Panc1 (cell line): ENCODE data around the gene CTDSP2. TPM values are rescaled to one million over a fixed set of nuclear protein-coding genes. Genes with fewer than 3 reads are reported as not detected.

ENCODE experiments used
- ATAC-seq: fragments of 200-7000 bp; cut with Tn5 transposase; 2 replicates; pipeline ENCODE4 v1.9.1; 2020; ENCODE audit warnings: mild to moderate bottlenecking, moderate library complexity
- BruUV-seq: library from RNA; stranded (reverse); fragments of 400-500 nt; replicated peaks from 2 replicates; lab custom pipeline; 2021; lab: Mats Ljungman, UMichigan
- CTCF ChIA-PET: fragments of 300-600 bp; sonication (Branson Sonifier 250); formaldehyde crosslinking; loops from one replicate; lab custom pipeline; 2022; ENCODE audit warnings: antibody characterized with exemption; lab: Charles Lee
- POLR2A ChIA-PET: fragments of 300-600 bp; sonication (Branson Sonifier 250); formaldehyde crosslinking; loops from one replicate; lab custom pipeline; 2022; ENCODE audit warnings: antibody characterized with exemption; lab: Charles Lee
- DNase-seq: peaks from one replicate; pipeline ENCODE4 v3.0.0-alpha.2; 2010; ENCODE audit warnings: low read depth, low spot score
- H3K27ac ChIP-seq: 2 replicates; pipeline ENCODE4 v1.5.1; 2011; ENCODE audit warnings: mild to moderate bottlenecking, low read length, inconsistent platforms
- H3K27me3 ChIP-seq: fragments of 200-500 bp; sonication (Bioruptor generic); 2 replicates; pipeline ENCODE4 v1.6.0; 2014; ENCODE audit warnings: low read length, inconsistent platforms; ENCODE audit not compliant: control insufficient read depth, insufficient read depth
- H3K36me3 ChIP-seq: fragments of 200-500 bp; sonication (Bioruptor generic); 2 replicates; pipeline ENCODE4 v1.5.1; 2014; ENCODE audit warnings: inconsistent platforms, mild to moderate bottlenecking, low read length, moderate library complexity; ENCODE audit not compliant: control insufficient read depth, insufficient read depth
- H3K4me1 ChIP-seq: 2 replicates; pipeline ENCODE4 v1.5.1; 2011; ENCODE audit warnings: inconsistent platforms, mild to moderate bottlenecking, low read length, moderate library complexity; ENCODE audit not compliant: control insufficient read depth, insufficient read depth
- H3K4me3 ChIP-seq, 2 experiments: 2 replicates each; pipeline ENCODE4 v1.5.1; 2011 to 2012; ENCODE audit warnings: low read depth in 2 of 2, low read length in 2 of 2, mild to moderate bottlenecking in 2 of 2, inconsistent platforms in 1 of 2, moderate library complexity in 1 of 2
- H3K9me3 ChIP-seq: fragments of 200-500 bp; sonication (Bioruptor generic); 2 replicates; pipeline ENCODE4 v1.5.1; 2014; ENCODE audit warnings: low read depth, mild to moderate bottlenecking, inconsistent platforms, low read length, moderate library complexity; ENCODE audit not compliant: control insufficient read depth, insufficient read depth
- CTCF ChIP-seq: fragments of 450-650 bp; IDR thresholded peaks from 2 replicates; pipeline ENCODE4 v1.5.1; 2017; ENCODE audit warnings: mild to moderate bottlenecking
- POLR2AphosphoS5 ChIP-seq: IDR thresholded peaks from 2 replicates; pipeline ENCODE4 v1.6.1; 2012; ENCODE audit warnings: mild to moderate bottlenecking, low read depth, low read length, moderate library complexity
- SIN3A ChIP-seq: IDR thresholded peaks from 2 replicates; pipeline ENCODE4 v1.6.1; 2012; ENCODE audit warnings: low read depth, mild to moderate bottlenecking, low read length, moderate library complexity, borderline replicate concordance; ENCODE audit not compliant: insufficient read depth
- TCF7L2 ChIP-seq: IDR thresholded peaks from 2 replicates; pipeline ENCODE4 v1.6.1; 2011; ENCODE audit warnings: mild to moderate bottlenecking, low read depth, low read length, inconsistent platforms
- in situ Hi-C: cut with HindIII; loops from 2 replicates; pipeline ENCODE4 v1.10.0; 2016; ENCODE audit warnings: low sequenced_read_pairs, low pct_unique_long_range_greater_than_20kb
- intact Hi-C: fragments of 100-400 bp; cut with micrococcal nuclease; formaldehyde crosslinking; loops from one replicate; pipeline ENCODE4 v1.10.0; 2022; ENCODE audit not compliant: unreplicated experiment
- total RNA-seq: library from RNA; stranded (reverse); gene quantifications from one replicate; pipeline ENCODE4 v1.2.1, GENCODE V29; 2021; ENCODE audit not compliant: unreplicated experiment
- TF ChIP-seq, protein P1 (sequence below), 2 experiments: IDR thresholded peaks; 2 replicates each; pipeline ENCODE4 v1.6.1; 2011 to 2012; ENCODE audit warnings: low read depth in 2 of 2, control low read depth in 1 of 2, low read length in 1 of 2, mild to moderate bottlenecking in 1 of 2, moderate library complexity in 1 of 2; ENCODE audit not compliant: insufficient read depth in 1 of 2

Gene CTDSP2
- total RNA-seq, 1 experiment from 2014 or later = 120 TPM

- TF ChIP-seq CTCF = no peak
- no peak for TF ChIP-seq TCF7L2
- TF ChIP-seq SIN3A = no peak
- TF ChIP-seq POLR2AphosphoS5 = no peak
- TF ChIP-seq, protein P1, sequence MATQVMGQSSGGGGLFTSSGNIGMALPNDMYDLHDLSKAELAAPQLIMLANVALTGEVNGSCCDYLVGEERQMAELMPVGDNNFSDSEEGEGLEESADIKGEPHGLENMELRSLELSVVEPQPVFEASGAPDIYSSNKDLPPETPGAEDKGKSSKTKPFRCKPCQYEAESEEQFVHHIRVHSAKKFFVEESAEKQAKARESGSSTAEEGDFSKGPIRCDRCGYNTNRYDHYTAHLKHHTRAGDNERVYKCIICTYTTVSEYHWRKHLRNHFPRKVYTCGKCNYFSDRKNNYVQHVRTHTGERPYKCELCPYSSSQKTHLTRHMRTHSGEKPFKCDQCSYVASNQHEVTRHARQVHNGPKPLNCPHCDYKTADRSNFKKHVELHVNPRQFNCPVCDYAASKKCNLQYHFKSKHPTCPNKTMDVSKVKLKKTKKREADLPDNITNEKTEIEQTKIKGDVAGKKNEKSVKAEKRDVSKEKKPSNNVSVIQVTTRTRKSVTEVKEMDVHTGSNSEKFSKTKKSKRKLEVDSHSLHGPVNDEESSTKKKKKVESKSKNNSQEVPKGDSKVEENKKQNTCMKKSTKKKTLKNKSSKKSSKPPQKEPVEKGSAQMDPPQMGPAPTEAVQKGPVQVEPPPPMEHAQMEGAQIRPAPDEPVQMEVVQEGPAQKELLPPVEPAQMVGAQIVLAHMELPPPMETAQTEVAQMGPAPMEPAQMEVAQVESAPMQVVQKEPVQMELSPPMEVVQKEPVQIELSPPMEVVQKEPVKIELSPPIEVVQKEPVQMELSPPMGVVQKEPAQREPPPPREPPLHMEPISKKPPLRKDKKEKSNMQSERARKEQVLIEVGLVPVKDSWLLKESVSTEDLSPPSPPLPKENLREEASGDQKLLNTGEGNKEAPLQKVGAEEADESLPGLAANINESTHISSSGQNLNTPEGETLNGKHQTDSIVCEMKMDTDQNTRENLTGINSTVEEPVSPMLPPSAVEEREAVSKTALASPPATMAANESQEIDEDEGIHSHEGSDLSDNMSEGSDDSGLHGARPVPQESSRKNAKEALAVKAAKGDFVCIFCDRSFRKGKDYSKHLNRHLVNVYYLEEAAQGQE (IDR thresholded peaks at IDR 0.05; ENCODE audit: insufficient read depth in 1 of 2, low read depth in 2 of 2, low read length in 1 of 2) = no peak
Observed at GRCh38 chr12:57809425-57809824, 37.1 kb downstream of the CTDSP2 start.

DNA sequence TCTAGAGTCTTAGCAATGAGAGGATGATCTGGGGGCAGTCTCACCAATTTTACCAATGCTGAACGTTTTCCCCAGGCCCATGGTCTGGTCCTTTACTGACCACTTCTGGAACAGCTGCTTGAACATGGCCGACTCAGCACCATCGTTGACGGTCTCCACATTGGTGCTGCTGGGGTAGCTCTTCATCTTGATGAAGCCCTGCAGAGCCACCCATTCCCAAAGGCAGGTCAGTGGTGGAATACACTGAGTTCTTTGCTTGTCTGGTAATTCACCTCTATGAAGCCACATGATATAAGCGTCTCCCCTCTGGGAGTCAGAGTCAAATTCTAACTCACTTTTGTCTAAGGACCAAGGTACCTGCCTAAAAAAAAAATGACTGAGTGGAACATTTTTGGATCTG lies 38.2 kb downstream of the CTDSP2 start:
- in situ Hi-C loops (no loop called here), intact Hi-C loops (no loop called here)
- no peaks in the 10 kb centered on the region for H3K4me1 ChIP-seq
- no peaks in the 10 kb centered on the region for H3K27me3 ChIP-seq
- H3K27ac ChIP-seq = no peak overlapping the region
- H3K9me3 ChIP-seq = no peaks in the 10 kb centered on the region
- no peak for TF ChIP-seq CTCF
- no peak for TF ChIP-seq TCF7L2
- TF ChIP-seq, protein P1 (IDR thresholded peaks at IDR 0.05; ENCODE audit: insufficient read depth in 1 of 2, low read depth in 2 of 2, low read length in 1 of 2) = no peak
- no peak for TF ChIP-seq POLR2AphosphoS5
- TF ChIP-seq SIN3A = no peak
- ChIA-PET POLR2A (no interaction called here), CTCF (no interaction called here)
- ATAC-seq = no peak
- no TSS peak for BruUV-seq
- no peak for DNase-seq
- H3K36me3 ChIP-seq = no peaks in the 10 kb centered on the region
- H3K4me3 ChIP-seq = no peak overlapping the region

More at GRCh38 chr12:57809425-57809824, 37.1 kb downstream of the CTDSP2 start:
- Histone ChIP-seq H3K4me3 (no peak overlapping the region), H3K9me3 (no peaks in the 10 kb centered on the region), H3K27ac (no peak overlapping the region), H3K4me1 (no peaks in the 10 kb centered on the region), H3K27me3 (no peaks in the 10 kb centered on the region), H3K36me3 (no peaks in the 10 kb centered on the region)
- DNase-seq (no peak), ATAC-seq (no peak)
- BruUV-seq = no TSS peak
- ChIA-PET CTCF (no interaction called here), POLR2A (no interaction called here)
- in situ Hi-C loops (no loop called here), intact Hi-C loops (no loop called here)
